Esophagus squamous epithelium (tissue), 5 donors: ENCODE data around the gene PGLYRP2. TPM values are rescaled to one million over a fixed set of nuclear protein-coding genes. Genes with fewer than 3 reads are reported as not detected.
A peak's percentile ranks its signal among the peaks of the same experiment; 100 is the strongest.

Experiments used
- DNase-seq: peaks from one replicate; lab custom pipeline; 2025; lab: John Stamatoyannopoulos, UW
- H3K27ac ChIP-seq, 4 donors: fragments of 200-600 bp; sonication (generic); one replicate each; pipeline ENCODE4 v1.5.1; 2016 to 2019; ENCODE audit warnings: mild to moderate bottlenecking in 1 of 4
- H3K27me3 ChIP-seq, 4 donors: fragments of 200-600 bp; sonication (generic); 1 replicate in 3 of 4; 2 replicates in 1 of 4; pipeline versions ENCODE4 v1.5.1 to v1.6.0; 2017 to 2021; ENCODE audit warnings: antibody characterized with exemption in 1 of 4
- H3K36me3 ChIP-seq, 3 donors: fragments of 200-600 bp; sonication (generic); one replicate each; pipeline ENCODE4 v1.5.1; 2016 to 2019
- H3K4me1 ChIP-seq, 3 donors: fragments of 200-600 bp; sonication (generic); one replicate each; pipeline ENCODE4 v1.5.1; 2017 to 2019
- H3K4me3 ChIP-seq, 4 donors: fragments of 200-600 bp; sonication (generic); 1 replicate in 3 of 4; 2 replicates in 1 of 4; pipeline ENCODE4 v1.5.1; 2016 to 2019; ENCODE audit warnings: mild to moderate bottlenecking in 2 of 4, moderate library complexity in 1 of 4
- H3K9me3 ChIP-seq, 3 donors: fragments of 200-600 bp; sonication (generic); one replicate each; pipeline ENCODE4 v1.5.1; 2016 to 2019
- CTCF ChIP-seq, 6 experiments: fragments of 450-650 bp in 4 of 6; fragments of 200-600 bp in 2 of 6; sonication (generic) in 2 of 6; IDR thresholded peaks; one replicate each; pipeline ENCODE4 v1.5.1; 2016 to 2019; ENCODE audit warnings: antibody characterized with exemption in 6 of 6, mild to moderate bottlenecking in 4 of 6, moderate library complexity in 4 of 6
- POLR2A ChIP-seq, 4 donors: fragments of 450-650 bp; IDR thresholded peaks; one replicate each; pipeline ENCODE4 v1.6.1; 2017; ENCODE audit warnings: antibody characterized with exemption in 4 of 4, mild to moderate bottlenecking in 4 of 4, moderate library complexity in 3 of 4
- WGBS, 2 donors: methylation state at CpG; one replicate each; pipeline ENCODE4 v1.1.5; 2018; 5-methylcytosine and 5-hydroxymethylcytosine counted together
- intact Hi-C: fragments of 100-400 bp; cut with DNase I; formaldehyde crosslinking; loops from one replicate; pipeline ENCODE4 v1.15.0; 2022
- total RNA-seq, 4 donors: library from RNA; depleted of rRNA; stranded (reverse); fragments of >200 nt; gene quantifications; one replicate each; pipeline ENCODE4 v1.1.0, GENCODE V29; 2016
- donor health status: DM: yes; HTN: yes; CAD: no.

The PGLYRP2 gene
- total RNA-seq, 4 donors from 2014 or later = not detected

DNA sequence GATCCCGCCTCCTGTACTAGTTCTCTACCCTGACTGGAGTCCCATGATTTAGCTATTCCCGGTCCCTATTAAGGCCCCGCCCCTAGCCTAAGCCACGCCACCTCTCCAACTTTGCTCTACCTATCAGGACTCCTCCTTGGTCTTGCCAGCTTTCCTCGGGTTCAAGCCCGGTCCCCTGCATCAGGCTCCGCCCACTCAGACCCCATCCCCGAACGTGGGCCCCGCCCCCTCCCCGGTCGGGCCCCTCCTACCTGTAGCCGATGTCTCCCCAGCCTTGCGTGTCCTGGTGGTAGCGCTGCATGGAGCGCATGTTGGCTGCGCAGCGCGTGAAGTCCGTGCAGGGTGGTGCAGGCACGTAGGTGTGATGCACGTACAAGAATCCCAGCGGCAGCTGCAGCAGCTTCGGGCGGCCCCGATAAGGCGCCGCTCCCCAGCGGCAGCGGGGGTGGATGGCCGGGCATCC lies 7.6 kb downstream of the PGLYRP2 start:
- intact Hi-C loops = no loop called here
- TF ChIP-seq POLR2A (IDR thresholded peaks at IDR 0.05) = no peak
- TF ChIP-seq CTCF (IDR thresholded peaks at IDR 0.05) = no peak
- no peak for DNase-seq
- Histone ChIP-seq H3K27me3 (peaks cover 0 to 62% (median 2%) of the 10 kb centered on the region in 4 donors), H3K27ac (no peak overlapping the region), H3K4me3 (no peak overlapping the region), H3K9me3 (no peaks in the 10 kb centered on the region), H3K36me3 (no peaks in the 10 kb centered on the region), H3K4me1 (peaks cover 6 to 22% (median 8%) of the 10 kb centered on the region in 3 donors)
- 49 to 63% methylated on average over 12 to 14 of the region's 31 CpGs for WGBS, 2 donors

DNA sequence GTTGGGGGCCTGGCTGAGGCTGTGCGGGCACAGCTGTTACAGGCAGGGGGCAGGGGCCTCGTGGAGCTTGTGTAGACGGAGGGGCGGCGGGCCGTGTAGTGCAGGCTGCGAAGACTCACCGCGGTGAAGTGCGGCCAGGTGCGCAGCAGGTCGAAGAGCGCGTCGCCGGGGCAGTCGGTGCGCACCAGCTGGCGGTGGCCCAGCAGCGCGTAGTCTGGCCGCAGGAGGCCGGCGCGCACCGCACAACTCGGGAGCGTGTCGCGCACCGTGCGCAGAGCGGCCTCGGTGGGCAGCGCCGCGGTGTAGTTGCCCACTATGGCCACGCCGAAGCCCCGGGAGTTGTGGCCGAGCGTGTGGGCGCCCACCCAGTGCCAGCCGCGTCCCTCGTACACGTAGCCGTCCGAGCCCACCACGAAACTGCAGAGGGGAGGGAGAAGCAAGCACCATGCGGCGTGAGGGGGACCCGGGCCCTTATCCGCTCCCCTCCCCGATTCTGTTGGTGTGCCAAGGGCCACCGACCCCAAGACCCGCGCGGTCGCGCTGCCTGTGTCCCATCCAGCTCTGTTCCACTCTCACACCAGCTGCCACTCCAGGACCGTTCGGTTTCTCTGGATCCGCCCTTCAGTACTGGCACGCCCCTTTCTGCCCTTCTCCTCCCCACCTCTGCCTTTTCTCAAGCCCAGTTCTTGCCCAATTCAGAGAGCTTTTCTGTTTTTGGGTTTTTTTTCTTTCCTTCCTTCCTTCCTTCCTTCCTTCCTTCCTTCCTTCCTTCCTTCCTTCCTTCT lies 9.6 kb downstream of the PGLYRP2 start:
- TF ChIP-seq POLR2A (IDR thresholded peaks at IDR 0.05) (no peak), CTCF (IDR thresholded peaks at IDR 0.05) (no peak)
- Histone ChIP-seq H3K27ac (no peak overlapping the region), H3K9me3 (no peaks in the 10 kb centered on the region), H3K36me3 (no peaks in the 10 kb centered on the region), H3K4me3 (peak overlapping the region; percentile 2 to 55 (median 29)), H3K4me1 (peaks cover 7 to 30% (median 8%) of the 10 kb centered on the region in 3 donors), H3K27me3 (peaks cover 0 to 67% (median 2%) of the 10 kb centered on the region in 4 donors)
- intact Hi-C loops = no loop called here
- WGBS, 2 donors = 0 to 17% methylated on average over 12 to 38 of the region's 65 CpGs
- no peak for DNase-seq

DNA sequence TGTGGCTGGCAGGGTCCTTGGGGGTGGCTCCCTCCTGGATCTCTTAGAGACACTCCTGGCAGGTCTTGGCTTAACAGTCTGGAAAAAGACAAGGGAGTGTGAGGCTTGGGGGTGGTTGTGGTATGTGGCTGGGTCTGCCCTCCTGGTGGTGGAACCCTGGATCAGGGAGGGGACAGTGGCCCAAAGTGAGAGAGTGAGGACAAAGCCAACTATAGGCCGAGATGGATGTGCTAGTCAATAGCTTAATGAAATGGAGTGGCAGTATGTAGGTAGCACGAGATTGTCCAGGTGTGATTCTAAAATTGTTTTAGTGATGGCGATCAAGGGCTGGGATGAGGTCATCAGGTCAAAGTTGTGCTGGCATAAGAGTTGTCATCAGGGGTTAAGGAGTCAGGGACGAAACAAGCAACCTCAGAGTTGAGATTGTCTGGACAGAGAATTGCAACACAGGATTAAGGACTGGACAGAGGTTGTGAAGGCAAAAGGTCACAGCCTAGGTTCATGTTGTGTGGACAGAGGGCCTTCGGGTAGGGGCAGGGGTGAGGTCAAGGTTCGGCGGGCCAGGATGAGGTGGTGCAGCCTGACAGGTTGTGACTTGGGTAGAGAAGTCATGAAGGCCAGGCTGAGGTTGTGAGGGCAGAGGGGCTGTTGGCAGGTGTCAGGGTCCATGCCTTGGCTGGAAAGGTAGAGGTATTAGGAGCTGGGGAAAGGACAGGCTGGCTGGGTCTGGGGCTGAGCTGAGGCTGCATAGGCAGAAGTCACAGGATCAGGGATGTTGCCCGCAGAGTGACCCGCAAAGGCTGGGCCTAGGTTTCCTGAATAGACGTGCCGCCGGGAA lies 10.4 kb downstream of the PGLYRP2 start:
- no peaks in the 10 kb centered on the region for H3K9me3 ChIP-seq
- WGBS, 2 donors = 53 to 56% methylated on average over 12 of the region's 12 CpGs
- TF ChIP-seq POLR2A (IDR thresholded peaks at IDR 0.05) = no peak
- no peak for TF ChIP-seq CTCF (IDR thresholded peaks at IDR 0.05)
- H3K36me3 ChIP-seq = no peaks in the 10 kb centered on the region
- peaks cover 8 to 38% (median 11%) of the 10 kb centered on the region in 3 donors for H3K4me1 ChIP-seq
- no peak for DNase-seq
- intact Hi-C loops = no loop called here
- H3K27me3 ChIP-seq = peaks cover 0 to 75% (median 2%) of the 10 kb centered on the region in 4 donors
- no peak overlapping the region for H3K27ac ChIP-seq
- peak overlapping the region in 2 of 4 donors; percentile 42 to 55 for H3K4me3 ChIP-seq

GRCh38 chr19:15467734-15468214 lies 11.5 kb downstream of the PGLYRP2 start:
- WGBS, 2 donors = 71 to 92% methylated on average over 5 to 6 of the region's 6 CpGs
- peaks cover 0 to 75% (median 2%) of the 10 kb centered on the region in 4 donors for H3K27me3 ChIP-seq
- no peak overlapping the region for H3K27ac ChIP-seq
- no peaks in the 10 kb centered on the region for H3K9me3 ChIP-seq
- intact Hi-C loops = no loop called here
- DNase-seq = no peak
- no peaks in the 10 kb centered on the region for H3K36me3 ChIP-seq
- TF ChIP-seq CTCF (IDR thresholded peaks at IDR 0.05) = no peak
- no peak for TF ChIP-seq POLR2A (IDR thresholded peaks at IDR 0.05)
- H3K4me1 ChIP-seq = peaks cover 8 to 38% (median 11%) of the 10 kb centered on the region in 3 donors
- no peak overlapping the region for H3K4me3 ChIP-seq
